HG03280 (cell line): Measurements from ENCODE around the gene PGM2L1.
"Not testable (repeated sequence)": the region's sequence is repeated elsewhere in the genome, so short reads cannot be mapped to it uniquely, and the experiment has no call there.

Source experiments
- ATAC-seq: cut with Tn5 transposase; IDR thresholded peaks from one replicate; pipeline ENCODE4 v1.9.1; 2021; ENCODE audit warnings: mild to moderate bottlenecking, moderate library complexity; ENCODE audit not compliant: unreplicated experiment

The PGM2L1 gene

DNA sequence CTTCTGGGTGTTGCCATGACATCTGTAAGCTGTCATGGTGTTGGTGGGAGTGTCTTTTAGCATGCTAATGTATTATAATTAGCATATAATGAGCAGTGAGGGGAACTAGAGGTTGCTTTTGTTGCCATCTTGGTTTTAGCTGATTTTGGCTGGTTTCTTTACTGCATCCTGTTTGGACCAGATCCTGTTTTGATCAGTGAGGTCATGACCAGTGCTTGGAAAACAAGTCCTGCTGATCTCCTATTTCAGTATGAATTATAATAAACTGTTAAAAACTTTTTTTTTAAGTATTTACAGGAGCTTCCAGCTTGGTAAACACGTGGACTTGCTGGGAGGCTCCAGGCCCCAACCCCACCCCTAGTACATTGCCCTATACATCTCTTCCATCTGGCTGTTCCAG is 56.3 kb downstream of the PGM2L1 start:
- ATAC-seq, result no peak

DNA sequence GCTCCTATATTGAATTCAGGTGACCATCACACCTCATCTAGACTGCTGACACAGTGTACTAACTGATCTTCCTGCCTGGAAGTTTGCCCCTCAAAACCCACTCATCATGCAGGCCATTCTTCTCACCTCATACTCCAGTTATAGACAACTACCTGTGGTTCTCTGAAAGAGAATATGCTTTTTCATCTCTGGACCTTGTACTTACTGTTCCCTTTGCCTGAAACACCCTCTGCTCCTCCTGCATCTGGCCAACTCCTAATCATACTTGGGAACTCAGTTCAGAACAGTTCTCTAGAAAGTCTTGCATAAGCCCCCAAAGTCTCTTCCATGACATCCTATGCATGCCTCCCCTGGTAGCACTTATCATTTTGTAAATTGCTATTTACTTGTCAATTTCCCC is 58.6 kb downstream of the PGM2L1 start:
- no peak for ATAC-seq

DNA sequence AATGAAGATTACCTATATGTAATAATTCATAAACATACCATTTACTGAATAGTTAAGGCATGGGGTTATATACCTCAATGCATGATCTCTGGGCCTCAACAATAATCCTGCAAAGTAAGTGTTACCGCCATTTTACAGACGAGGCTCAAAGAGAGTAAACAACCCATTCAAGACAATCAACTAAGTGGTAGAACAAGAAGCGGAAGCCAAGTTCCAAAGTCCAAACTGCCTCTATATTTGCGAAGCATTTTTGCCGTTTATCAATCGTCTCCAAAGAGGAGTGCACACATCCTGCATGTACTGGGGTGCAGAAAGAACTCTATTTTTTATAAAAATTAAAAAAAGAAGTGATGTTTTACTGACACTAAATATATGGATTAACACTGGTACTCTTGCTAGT is 59.3 kb downstream of the PGM2L1 start:
- ATAC-seq, result no peak

DNA sequence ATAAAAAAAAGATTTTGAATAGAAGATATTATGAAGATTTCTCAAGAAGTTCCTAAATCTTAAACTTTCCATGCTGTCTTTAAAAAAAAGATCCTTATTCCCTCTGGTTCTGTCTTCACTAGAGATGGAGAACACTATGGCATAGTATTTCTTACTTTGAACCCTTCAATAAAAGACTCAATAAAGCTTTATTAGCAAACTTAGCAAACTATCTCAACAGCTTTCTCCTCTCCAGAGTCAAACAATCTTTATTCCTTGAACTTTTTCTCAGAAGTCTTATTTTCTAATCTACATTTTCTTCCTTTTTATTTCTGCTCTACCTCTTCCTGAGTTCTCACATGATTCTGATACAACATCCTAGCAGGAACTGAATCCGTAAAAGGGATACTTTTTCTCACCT is 65.0 kb downstream of the PGM2L1 start:
- ATAC-seq, result no peak

DNA sequence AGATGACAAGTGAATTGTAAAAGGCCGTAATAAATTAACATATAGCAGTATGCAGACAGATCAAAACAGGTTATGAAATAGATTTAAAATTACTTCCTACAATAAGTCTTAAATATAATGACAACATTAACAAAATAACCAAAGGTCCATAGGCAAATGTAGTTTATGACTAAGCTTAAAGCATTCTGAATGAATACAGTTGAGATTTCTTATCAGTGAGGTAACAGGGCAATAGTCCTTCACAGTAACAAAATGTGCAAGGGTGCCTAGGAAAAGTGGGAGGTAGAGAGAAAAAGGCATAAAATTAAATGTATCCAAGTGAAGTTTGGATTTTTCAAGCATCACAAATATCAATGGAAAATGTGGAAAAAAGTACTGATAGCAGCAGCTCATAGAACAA is 65.9 kb downstream of the PGM2L1 start:
- no peak for ATAC-seq

DNA sequence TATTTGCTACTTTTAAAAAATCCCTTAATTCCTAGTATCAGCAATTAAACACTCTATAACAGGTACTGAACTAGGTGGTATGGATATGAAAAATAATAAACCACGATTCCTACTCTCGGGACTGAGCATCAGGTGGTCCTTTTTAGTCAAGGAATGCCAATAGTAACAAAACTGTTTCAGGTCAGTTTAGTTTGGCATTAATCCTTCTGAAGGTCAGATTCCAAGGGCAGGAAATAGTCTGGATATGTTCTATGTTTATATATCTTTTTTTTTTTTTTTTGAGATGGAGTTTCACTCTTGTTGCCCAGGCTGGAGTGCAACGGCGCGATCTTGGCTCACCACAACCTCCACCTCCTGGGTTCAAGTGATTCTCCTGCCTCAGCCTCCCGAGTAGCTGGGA is 67.2 kb downstream of the PGM2L1 start:
- not testable (repeated sequence) for ATAC-seq

DNA sequence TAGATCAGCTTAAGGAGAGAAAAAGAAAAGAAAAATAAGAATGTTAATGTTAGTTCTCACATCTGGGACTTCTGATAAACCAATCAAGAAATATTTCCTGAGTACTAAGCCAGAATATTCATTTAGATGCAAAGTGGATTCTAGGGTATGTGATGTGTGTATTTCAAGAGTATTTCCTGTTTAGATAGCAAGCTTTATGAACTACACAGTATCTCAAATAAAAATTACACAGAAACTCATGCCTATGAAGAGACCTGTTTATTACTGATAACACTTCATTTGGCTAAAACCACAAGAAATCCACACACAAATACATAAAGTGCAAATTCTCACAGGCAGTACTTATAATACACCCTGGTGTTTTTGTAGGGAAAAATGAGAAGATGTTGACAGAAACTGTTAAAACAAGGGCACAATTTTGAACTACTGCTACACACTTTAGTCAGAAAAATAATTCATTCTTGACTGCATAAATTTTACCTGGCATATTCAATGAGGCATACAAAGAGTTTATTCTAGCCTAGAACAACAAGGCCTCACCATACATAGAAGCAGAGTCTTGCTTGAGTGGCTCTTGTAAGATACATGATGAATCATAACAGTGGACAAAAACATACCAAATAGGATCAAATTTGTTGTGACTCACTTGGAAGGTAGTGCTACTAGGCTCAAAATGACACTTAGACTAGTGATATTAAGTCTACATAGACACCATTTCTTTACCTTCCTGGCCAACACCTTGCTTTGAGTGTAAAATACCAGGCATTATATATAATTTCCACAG is 68.0 kb downstream of the PGM2L1 start:
- ATAC-seq, result no peak

DNA sequence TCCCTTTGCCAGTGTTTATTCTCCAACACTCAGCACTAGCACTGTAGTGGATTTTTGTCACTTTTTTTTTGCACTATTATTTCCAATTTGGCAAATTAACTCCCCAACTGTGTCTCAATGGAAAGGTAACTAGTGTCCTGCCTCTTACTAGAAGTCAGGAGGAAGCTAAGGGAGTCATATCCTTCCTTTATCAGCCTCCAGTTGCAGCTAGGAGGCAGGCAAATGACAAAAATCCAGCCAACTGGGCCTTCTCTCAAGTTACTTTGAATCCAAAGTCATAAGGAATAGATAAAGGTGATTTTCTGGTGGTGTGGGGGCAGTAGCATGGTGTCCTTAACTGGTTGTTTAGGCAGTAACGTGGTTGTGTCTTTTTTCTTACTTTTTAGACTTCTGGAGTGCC is 71.2 kb downstream of the PGM2L1 start:
- no peak for ATAC-seq

DNA sequence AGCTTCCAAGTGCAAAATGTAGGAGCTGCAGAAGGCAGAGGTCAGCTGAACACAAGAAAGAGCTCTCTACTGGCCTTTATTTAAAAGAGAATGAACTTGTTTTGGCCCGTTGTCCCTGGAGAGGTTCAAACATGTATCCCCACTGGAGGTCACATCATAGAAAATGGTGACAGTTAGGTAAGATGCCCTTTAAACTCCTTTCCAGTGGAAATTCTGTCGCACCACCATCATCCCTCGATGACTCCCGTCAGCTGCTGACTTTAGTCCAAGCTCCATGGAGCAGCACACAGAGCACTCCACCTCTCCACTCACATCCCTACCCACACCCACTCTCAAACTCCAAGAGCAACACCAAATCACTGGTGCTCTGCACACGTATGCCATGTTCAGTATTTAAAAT is 71.6 kb downstream of the PGM2L1 start:
- no peak for ATAC-seq

DNA sequence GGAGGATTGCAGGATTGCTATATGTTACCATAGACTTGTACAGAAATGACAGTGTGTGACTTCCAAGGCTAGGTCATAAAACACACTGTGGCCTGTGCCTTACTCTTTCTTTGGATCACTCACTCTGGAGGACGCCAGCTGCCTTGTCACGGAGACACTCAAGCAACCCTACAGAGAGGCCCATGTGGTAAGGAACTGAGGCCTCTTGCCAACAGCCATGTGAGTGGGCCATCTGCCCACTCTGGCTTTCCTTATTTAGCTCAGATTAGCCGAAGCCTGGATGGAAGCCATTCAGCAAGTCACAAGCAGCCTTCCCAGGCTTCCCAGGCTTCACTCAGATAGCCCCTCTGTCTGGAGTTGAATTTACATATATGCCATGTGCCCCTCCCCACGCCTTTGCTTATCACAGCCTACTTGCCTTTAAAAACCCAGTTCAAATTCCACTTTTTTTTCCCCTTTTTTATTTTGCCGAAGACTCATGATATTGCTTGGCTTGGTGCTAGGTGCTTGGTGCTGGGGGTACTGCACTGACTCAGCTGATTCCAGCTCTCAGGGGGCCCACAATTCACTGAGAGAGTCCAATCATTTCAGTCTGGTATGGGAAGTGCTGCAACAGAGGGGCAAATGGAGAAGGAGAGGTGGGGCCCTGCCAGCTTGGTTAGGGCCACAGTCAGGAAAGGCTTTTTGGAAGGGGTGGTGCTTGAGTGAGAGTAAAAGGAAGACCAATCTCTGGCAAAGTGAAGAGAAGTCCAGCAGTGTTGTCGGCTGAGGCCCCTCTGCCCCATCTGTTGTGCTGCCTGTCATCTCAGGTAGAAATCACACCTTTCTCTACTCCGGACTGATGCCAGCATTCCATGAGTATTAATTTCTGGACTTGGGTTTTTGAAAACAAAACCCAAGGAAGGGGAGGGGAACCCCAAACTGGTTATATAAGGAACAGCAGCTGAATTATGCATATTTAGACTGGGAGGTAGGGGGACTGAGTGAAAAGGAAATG is 72.3 kb downstream of the PGM2L1 start:
- ATAC-seq, result no peak

DNA sequence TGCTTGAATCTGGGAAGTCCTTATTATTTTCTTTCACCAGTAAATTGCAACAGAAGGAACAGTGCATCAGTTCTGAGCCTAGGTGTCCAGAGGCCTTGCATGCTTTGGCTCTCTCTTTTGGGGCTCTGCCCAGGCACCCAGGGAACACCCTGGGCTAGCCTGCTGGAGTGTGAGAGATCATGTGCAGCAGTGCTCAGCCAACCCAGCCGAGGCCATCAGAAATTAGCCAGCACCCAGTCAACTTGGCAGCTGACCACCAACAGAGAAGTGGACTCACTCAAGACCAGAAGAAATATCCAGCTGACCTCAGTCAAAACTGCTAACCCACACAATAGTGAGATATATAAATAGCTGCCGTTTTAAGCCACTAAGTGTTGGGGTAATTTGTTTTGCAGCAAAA is 75.6 kb downstream of the PGM2L1 start:
- no peak for ATAC-seq

DNA sequence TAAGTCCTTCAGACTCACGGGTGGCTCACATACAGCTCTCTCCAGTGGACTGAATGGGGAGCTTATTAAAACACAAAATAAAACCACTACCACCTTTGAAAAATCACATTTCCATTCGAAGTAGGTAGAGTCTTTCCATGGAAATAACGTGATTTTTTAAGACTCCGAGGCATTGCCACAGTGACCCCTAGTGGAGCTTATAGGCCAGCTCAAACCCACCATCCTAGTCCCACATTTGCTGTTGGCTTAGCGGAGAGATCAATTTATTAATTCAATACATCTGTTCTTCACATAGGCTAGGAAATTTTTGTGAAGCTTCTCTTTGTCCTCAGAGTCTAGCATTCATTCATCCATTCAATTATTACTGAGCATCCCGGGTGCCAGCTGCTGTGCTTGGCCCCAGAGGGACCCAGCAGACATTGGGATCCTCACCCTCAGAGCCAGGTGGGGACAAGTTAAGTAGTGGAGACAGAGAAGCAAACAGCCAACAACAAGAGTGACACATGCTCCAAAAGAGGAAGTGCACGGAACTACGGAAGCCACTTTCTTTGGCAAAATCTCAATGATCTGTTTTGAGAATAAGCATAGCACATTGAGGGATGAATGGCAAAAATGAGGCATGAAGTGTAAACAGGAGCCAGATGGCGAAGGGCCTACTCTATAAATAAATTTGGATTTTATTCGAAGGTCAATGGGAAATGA is 76.6 kb downstream of the PGM2L1 start:
- no peak for ATAC-seq

DNA sequence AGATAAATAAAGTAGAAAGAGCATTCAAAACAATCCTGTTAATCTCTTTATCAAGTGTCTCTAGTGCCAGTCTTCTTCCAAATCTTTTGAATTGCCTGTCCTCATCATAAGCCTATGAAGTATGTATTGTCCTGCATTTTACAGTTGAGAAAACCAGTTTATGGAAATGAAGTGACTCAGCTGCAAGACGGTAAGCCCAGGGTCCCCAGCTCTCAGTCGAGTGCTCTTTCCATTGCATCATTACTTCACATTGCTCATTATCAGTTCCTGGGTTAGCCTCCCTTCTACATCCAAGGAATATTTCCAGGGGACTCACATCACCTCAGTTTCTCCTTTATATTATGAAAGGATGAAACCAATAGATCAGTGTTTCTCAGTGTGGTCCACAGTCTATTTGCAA is 77.7 kb downstream of the PGM2L1 start:
- no peak for ATAC-seq

DNA sequence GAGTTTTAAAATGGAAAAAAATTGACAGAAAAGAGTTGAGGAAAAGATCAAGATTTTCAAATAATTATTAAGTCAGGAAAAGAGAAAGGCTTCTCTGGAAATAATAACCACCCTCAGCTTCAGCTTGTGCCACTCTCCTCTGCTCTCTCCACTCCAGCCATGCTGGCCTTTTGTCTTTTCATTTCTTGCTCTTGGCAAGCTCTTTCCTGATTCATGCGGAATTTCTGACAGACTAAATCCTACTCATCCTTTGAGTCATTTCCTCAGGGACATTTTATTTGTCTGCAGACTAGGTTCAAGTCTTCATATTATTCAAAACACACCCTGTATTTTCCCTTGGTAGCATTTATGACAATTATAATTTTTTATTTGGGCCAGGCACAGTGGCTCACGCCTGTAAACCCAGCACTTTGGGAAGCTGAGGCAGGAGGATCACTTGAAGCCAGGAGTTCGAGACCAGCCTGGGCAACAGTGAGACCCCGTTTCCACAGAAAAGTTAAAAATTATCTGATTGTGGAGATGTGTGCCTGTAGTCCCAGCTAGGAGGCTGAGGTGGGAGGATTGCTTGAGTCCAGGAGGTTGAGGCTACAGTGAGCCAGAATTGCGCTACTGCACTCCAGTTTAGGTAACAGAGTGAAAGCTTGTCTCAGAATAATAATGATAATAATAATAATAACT is 79.0 kb downstream of the PGM2L1 start:
- no peak for ATAC-seq

DNA sequence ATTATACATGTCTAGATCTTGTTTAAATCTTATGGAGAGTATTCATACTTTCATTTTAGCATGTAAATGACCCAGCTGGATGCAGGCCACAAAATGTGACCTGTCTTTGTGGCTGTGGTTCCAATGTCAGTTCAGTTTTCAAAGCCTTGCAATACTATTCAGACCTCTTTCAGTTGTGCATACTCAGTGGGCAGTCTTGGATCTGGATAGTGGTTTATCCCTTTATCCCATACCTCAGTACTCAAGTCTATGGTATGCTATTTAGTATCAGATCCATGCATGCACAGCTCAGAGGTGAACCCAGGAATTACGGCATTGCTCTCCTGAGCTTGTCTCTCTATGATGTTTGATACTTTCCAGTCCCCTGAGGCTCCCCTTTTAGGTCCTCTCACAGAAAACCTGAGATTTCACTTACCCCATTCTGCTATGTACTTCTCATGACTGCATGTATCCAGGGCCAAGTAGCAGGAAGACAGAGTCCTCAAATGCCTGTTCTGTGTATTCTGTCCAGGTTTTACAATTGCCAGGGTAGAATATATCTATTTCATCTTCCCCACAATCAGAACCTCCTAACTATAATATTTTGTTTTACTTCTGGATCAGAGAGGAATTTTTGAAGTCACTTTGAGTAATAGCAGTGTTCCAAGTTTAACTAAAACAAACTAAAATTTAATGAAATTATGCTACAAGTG is 79.8 kb downstream of the PGM2L1 start:
- no peak for ATAC-seq

DNA sequence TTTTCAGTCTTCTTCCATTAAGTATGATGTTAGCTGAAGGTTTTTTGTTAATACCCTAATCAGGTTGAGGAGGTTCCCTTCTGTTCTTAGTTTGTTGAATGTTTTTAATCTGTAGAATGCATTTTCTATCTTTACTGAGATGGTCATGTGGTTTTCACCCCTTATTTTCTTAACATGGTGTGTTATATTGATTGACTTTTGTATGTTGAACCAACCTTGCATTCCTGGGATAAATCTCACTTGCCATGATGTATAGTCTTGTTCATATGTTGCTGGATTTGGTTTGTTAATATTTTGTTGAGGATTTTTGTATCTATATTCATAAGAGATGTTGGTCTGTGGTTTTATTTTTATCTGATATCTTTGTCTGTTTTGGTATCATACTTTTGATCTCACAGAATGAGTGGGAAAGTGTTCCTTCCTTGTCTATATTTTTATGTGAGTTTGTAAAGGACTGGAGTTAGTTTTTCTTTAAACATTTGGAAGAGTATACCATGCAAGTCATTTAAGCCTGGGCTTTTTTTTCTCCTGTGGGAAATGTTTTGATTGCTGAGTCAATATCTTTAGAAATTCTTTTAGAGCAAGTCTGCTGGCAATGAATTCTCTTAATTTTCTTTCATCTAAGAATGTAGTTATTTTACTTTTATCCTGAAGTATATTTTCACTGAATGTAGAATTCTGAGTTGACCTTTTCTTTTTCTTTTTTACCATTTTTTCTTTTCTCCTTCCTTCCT is 81.3 kb downstream of the PGM2L1 start:
- no peak for ATAC-seq

DNA sequence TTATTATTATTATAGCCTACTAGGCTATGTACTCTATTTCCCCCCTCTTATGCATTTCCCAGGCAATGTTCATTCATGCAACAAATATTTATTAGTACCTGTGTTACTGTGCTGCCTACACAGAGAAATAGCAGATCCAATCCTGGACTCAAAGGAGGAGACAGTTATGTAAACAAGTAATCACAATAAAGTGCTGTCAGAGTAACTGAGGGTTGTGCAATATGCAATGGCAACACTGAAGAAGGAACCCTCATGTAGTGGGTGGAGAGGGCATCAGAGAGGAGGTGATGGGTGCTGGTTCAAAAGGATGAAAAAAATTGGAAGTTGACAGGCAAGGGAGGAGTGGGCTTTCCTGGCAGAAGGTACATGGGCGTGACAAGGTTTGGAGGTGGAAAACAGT is 85.9 kb downstream of the PGM2L1 start:
- ATAC-seq, result no peak

DNA sequence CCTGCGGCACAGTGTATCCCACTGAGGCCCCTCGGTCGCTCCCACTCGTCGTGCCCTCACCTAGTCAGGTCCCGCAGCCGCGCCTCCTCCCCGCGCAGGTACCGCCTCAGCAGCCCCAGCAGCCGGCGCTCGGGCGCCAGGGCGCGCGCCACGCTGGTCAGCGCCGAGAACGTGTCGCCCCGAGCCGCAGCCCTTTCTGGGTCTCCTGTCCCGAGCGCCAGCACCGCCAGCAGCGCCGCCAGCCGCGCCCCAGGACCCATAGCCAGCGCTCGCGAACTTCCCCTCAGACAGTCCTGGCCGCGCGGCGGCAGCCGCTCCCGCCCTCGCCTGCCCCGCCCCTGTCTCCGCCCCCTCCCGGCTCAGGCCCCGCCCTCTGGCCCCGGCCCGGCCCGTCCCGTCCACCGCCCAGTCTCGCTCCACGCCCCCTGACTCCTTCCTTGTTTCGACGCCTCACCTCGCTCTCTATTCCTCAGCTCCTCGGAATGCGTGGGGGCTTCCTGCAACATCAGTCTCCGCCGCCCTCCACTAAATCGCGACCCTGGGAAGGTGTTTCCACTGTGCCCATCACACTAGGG is 86.8 kb downstream of the PGM2L1 start, which contains the start of gene P4HA3:
TSS of gene P4HA3 (minus strand) at position 289 of the 575 bp plus-strand sequence. CDS start at position 260, 29 bp downstream.
- ATAC-seq, result peak; percentile 65

DNA sequence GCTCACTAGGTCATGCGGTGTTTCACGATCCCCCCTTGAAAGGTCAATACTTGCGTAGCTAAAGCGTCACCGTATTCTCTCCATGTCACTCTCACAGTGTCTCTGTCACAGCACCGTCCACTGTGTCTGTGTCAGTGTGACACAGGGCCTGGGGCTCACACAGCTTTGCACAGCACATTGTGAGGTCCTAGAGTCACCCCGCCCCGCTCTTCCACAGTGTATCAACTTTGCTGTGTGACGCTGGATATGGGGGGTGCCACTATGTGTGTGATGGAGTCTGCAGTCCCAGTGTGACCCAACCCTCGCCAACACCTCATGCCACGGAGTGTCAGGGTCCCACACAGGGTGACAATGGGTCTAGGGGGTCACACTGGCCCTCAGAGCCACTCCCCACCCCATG is 87.4 kb downstream of the PGM2L1 start:
- ATAC-seq, result peak; percentile 9
